RPMI8226 (cell line): ENCODE measurements around the gene MEF2A.
A peak's percentile ranks its signal among the peaks of the same experiment; 100 is the strongest.
"Not testable (repeated sequence)": the region's sequence is repeated elsewhere in the genome, so short reads cannot be mapped to it uniquely, and the experiment has no call there.

Experiments
- DNase-seq: peaks from one replicate; pipeline ENCODE4 v3.0.0-alpha.2; 2015

MEF2A gene

DNA sequence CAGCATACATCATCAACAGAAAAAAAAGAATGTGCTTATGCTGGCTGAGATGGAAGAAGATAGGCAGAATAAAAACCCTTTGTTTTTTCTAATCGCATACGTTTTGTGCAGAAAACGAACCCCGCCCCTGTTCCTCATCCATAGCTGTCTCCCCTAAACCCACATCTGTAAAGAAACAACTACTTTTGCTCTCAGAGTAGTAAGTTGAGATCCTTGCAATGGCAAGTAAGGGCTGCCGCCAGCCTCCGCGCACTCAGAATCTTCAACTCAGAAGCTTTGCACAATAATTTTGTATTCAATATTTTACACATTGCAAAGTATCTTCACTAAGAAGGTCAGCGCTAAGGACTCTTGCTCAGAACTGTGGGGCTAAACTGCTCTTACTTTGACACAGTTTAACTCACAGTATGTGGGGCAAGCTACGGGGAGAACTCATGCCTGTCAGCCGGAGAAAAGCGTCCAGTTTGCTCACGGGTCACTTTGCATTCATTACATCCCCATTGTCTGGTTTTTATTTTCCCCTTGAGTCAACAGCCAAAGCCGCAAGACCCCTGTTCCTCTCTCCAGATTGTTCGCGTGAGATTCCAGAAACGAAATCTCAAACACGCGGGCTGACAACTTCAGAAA, 166.5 kb downstream of the MEF2A start:
- DNase-seq: no peak

DNA sequence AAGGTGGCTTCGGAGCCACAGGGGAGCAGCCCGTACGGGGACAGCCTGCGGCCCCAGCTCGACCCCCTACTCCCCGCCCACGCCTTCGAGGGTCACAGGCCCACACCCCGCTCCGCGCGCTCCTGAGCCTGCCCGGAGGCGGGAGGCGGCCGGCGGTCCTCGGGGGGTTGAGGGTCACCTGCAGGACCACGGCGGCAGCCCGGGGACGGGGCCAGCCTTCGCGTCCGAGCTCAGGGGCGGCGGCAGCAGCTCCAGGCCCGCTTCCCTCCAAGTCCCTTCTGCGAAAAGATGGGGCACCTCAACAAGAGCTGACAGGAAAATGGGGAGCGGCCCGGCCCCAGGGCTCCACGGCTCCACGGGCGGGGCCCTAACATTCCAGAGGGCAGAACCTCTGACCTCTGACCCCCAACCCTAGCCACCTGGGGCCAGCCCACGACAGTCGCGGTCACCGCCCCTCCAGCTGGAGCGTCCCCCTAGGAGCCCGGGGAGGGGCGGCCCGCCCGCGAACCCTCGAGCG, 167.0 kb downstream of the MEF2A start:
- peak; percentile 27 for DNase-seq

DNA sequence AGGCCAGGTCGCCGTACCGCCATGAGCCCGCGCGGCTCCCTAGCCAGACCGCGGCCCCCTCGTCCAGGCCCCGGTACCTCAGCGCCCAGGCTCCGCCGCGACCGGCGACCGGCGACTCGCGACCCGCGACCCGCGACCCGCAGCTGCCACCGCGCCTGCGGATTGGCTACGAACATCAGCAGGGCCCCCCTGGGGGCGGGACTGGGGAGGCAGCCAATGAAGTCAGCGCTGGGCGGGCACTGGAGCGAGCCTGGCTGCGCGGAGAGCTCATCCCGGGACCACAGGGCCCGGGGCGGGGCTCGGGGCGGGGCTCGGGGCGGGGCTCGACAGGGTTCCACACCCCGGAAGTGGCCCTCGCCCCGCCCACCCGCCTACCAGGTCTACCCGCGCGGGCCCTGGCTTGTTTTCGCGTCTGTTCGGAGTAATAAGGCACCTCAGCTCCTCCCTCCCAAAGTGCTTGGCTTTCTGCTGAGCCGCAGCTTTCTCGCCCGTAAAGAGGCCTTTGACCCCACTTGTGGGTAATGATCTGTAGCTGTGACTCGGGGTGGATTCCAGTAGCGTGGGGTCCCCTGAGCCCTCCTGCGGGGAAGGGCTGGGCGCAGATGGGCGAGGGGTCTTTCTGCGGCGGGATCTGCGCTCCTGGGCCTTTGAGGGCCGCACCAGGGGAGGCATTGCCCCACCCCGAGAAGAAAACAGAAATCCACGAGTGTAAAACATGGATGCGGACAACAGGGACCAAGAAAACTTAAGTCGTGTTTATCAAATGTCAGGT, 167.7 kb downstream of the MEF2A start, which contains the start of gene LYSMD4:
LYSMD4 (minus strand) TSS at position 170 of the 772 bp plus-strand sequence. CDS start 1,438 bp downstream, outside the sequence.
- peak; percentile 97 for DNase-seq

DNA sequence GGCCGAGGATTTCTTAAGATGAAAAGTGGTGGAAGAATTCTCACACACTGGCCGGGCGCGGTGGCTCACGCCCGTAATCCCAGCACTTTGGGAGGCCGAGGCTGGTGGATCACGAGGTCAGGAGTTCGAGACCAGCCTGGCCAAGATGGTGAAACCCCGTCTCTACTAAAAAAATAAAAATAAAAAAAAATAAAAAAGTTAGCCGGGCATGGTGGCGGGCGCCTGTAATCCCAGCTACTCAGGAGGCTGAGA, 168.2 kb downstream of the MEF2A start:
- DNase-seq: not testable (repeated sequence)

DNA sequence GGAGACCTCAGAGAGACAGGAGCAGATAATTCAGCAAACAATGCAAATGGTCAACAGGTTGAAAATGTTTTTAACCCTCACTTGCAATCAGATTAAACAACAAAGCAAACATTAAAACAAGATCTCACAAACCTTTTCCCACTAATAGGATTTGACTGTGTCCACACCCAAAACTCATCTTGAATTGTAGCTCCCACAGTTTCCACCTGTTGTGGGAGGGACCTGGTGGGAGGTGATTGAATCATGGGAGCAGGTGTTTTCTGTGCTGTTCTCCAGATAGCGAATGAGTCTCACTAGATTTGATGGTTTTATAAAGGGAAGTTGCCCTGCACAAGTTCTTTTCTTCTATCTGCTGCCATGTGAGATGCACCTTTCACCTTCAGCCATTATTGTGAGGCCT, 168.8 kb downstream of the MEF2A start:
- no peak for DNase-seq

DNA sequence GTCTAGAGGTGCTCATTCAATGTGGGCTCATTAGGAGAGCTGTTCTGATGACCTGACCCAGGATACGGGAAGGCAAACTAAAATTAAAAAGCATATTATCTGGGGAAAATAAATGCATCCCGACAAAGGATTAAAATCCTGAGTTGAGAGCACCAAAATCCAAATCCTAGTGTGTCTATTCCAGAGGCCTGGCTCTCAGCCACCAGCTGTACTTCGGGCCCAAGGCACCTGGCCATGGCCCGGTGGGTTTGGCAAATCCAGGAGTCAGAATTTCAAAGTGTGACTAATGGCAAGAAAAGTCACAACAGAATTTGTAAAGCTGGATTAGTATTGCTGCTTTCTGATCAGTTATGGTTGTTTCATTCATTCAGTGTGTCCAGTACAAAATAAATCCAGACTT, 170.1 kb downstream of the MEF2A start:
- DNase-seq: no peak

DNA sequence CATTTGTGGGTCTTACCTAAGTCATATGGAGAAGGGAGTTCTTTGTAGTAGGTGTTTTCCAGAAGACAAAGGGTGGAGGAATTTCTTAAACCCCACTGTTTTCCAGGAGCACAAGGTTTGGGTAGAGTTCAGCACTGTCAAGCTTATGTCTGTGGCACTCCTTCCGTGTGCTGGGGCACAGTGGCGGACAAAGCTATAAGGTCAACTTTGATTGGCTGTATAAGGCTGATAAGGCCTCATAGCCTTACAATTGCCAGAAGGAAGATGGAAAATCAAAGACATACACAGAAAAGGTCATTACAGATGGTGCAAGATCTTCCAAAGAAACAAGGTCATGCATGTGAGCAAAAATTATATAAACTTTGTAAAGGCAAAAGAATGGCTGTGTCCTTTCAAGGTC, 170.9 kb downstream of the MEF2A start:
- DNase-seq: no peak

DNA sequence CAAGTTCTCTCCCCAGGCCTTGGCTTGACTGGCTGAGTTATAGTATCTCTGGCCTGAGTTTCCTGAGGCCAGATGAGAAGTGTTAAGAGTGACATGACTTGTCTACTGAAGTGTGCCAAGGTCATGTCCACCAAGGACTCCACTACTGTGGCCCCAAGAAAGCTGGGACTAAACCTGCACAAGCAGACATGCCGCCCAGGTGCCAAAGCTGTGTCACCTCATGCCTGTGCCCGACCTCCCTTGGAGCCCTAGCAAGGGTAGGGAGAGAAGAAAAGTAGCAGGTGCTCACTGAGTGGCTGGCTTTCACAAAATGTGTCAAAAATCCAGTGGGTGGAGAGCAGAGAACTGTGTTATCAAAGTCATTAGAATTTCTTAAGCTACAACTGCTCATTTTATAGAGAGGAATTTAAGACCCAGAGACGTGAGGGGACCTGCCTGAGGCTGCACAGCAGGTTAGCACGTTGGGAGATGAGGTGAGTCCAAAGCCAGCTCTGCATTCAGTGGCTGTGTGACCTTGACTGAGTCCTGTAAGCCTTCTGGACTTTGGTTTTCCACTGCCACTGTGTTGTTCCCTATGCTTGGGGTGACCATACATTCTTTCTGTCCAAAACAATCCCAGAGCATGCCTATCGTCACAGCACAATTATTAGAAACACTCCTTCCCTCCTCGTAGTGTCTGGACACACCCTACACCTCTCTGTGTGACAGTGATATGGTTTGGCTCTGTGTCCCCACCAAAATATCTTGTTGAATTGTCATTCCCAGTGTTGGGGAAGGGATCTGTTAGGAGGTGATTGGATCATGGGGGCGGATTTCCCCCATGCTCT, 172.4 kb downstream of the MEF2A start:
- no peak for DNase-seq

DNA sequence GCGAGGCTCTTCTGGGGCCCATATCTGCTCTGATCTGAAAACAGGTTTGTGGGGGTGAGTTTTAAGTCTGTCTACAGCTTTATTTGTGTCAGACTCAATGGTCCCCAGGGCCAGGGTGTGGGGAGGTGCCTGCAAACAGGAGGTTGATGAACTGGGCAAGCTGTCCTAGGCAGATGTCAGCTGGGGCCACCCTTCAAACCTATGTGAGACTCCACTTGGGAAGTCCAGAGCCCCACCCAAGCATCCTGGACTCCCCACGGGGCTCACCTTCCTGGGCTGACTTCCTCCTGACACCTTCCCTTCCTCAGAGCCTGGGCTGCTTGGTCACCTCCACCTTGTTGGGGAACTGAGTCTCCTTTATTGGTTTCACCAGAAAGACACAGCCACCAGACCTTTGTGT, 176.1 kb downstream of the MEF2A start:
- no peak for DNase-seq

DNA sequence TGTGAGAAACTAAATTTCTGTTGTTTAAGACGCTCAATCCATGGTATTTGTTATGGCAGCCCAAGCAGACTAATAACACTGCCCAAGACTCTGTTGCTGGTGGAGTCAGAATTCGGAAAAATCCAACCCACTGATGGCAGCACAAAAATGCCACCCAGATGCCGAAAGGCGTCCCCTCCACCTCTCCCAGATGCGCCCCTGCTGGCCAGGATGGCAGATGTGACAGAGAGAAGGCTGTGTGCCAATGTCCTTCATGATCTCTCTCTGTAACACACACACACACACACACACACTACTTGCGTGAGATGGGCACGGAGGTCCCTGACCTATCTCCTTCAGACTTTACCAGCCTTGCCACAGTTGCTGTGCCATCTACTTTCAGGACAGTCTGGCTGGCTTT, 178.4 kb downstream of the MEF2A start:
- DNase-seq: peak; percentile 57

DNA sequence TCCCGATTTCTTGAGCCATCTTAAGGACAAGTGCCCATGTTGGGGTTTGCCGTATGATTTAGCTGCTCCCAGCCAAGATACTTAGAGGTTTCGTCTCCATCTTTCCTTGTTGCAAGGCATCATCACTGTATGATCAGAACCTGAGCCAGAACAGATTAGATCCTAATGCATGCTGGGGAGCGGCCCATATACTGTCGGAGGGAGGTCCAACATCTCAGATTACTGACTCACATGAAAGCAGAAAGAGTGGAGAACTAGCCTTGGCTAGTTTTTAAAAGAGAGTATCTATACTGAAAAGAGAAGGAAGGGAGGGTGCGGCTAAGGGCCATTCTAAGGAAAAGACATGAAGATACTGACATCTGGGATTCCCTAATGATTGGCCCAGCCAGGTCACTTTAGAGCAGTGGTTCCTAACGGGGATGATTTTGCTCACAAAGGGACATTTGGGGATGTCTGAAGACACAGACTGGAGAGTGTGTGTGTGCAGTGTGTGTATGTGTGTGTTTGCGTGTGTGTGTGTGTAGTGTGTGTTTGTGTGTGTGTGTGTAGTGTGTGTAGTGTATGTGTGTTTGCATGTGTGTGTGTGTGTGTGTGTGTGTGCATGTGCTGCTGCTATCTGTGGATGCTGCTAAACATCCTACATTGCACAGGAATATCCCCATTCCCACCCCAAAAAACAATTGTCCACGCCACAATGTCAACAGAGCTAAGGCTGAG, 179.7 kb downstream of the MEF2A start:
- DNase-seq: no peak

DNA sequence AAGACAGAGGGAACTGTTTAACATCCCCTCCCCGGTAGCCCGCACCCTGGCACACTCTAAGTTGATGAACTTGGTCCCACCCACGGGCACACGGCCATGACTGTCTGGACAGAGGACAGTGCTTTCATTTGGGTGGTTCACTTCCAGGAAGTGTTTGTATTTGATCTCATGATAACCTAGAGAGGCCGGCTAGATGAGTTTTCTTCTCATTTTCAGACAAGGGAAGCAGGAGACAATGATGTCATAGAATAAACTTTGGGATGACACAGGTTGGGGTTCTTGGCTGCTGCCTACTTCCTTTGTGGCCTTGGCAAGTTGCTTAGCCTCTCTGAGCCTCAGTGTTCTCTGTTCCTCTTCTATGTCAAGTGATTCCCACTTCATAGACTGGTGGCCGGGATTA, 183.6 kb downstream of the MEF2A start:
- no peak for DNase-seq

DNA sequence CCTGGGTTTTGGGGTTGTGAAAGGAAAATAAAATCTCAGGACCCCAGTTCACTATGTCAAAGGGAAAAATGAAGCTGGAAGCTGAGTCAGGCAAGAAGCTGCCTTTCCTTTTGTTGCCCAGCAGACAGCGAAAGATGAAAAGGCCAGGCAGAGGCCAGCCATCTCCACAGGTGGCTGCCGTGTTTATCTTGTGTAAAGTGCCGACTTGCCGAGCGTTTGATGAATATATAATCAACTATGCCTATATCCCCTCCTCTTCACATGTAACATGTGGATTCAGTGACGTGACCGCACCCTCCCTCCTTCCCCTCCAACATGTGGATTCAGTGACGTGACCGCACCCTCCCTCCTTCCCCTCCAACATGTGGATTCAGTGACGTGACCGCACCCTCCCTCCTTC, 184.5 kb downstream of the MEF2A start:
- DNase-seq: not testable (repeated sequence)

DNA sequence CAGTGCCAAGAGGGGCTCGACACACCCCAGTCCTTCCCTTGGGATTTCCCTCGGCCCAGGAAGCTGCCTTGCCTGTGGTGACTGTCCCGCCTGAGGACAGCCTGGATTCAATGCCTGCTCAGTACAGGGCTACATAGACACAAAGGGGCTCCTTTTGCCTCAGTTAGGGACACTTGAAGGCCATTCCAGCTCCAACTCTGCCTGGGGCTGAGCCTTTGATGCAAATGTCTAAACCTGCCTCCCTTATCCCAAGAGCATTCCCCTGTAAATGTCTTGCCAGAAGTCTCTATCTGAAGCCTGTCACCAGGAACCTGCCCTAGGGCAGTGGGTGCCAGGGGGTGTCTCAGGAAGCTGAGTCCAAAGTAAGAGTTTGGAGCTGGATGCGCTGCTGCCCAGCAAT, 186.8 kb downstream of the MEF2A start:
- DNase-seq: no peak

DNA sequence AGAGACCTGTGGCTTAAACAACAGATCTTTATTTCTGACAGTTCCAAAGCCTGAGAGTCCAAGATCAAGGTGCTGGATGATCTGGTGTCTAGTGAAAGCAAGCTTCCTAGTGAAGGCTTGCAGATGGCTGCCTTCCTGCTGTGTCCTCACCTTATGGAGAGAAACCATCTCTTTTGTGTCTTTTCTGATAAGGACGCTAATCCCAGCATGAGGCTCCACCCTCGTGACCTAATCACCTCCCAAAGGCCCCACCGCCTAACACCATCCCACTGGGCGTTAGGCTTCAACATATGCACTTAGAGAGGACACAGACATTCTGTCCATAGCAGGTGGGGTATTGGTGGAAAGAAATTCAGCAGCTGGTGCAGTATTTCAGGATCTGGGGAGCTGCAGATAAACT, 187.3 kb downstream of the MEF2A start:
- no peak for DNase-seq

DNA sequence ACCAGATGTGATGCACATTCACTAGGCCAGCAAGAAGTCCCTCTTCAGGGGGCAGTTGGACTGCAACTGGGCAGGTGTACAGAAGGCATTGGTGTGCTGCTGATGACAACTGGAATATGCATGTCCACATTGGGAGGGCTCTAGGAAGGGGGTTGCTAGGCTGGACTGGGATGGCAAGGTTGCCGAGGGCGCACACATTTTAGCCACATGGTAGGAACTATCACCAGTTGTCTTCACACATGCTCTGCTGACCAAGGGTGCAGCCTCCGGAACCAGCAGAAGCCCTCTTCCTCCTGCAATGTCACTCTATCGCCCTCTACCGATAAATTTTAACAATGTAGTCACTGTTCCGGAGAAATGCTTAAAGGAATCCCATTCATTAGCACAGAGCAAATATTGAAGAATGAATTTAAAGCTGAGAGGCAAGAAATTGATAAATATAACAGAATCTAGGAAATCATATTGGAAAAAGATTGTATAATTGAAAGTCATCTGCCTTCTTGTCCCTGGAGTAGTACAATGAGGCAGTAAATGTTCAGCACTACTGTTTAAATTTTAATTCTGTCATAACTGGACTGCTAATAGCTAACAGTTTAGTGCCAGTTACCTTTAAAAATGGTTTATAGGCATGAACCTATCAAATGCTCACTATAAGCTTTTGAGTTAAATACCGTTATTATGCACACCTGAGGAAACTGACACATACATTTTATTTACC, 190.1 kb downstream of the MEF2A start:
- DNase-seq: peak; percentile 72

DNA sequence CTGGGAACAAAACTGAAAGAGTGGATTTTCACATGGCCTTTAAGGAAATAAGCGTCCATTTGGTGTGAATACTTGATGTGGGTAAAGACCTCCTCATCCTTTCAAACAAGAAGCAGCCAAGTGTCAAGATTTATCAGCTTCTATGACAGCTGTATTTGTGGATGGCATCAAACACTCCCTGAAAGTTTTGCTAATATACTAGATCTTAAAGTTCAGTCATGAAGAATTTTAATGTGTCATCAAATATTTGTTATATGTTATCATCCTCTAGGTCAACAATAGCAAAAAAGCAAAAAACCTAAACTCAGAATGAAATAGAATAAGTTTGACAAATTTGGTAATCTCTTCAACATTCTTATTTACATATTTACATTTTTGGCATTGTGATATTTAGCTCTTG, 196.5 kb downstream of the MEF2A start:
- no peak for DNase-seq

DNA sequence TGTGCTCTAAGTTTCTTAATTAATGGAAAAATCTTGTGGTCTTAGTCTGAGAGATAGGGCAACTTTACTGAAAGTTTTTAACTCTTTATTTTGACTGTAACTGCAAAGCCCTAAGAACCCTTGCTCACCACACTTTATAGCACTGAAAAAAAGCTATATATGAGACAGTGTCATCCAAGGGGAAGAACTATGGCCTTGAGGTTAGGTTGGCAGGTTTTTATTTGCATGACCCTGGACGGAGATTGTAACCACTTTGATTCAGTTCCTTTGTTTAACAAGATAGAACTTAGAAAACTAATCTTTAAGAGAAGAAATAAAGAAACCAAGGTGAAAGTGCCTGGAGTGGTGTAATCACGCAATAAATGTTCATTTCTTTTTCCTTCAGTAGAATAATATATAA, 198.0 kb downstream of the MEF2A start:
- DNase-seq: no peak

DNA sequence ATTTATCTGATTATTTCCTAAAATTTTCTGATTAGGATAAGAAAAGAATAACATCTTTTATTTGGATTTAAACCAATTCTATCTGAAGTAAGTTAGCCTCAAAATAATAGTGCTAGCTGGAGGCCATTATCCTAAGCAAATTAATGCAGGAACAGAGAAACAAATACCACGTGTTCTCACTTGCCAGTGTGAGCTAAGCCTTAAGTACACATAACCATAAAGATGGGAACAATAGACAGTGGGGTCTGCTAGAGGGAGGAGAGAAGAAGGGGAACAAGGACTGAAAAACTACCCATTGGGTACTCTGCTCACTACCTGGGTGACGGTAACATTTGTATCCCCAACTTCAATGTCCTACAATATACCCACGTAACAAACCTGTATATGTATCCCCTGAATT, 198.7 kb downstream of the MEF2A start:
- DNase-seq: no peak
